ENCODE results near the gene PDE2A.

The PDE2A gene

DNA sequence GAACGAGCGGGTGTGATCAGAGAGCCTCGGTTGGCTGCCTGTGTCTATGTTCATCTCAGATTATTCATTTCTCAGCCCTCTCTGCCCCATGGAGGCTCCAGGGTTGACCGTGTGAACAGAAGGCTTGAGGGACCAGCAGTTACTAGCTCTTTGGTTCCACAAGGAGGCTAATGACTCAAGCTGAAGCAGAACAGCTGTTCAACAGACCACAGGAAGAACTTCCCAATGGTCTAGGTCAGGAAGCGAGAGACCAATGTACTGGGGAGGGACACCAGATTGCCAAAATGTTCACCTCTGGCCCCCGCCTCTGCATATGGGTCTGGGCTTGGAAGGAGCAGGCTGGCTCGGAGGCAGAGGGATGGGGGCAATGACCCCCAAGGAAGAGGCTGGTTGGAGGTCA is 14.7 kb upstream of the PDE2A start:
- Histone ChIP-seq H3K9me3 (ENCODE audit: control insufficient read depth, insufficient read depth, low read length) (no peaks in the 10 kb centered on the region), H3K36me3 (ENCODE audit: control insufficient read depth, insufficient read depth, low read length) (peaks cover 47% of the 10 kb centered on the region), H3K4me1 (ENCODE audit: control insufficient read depth, insufficient read depth, low read length) (no peaks in the 10 kb centered on the region), H3K4me3 (ENCODE audit: low read depth, low read length) (no peak overlapping the region), H3K27me3 (ENCODE audit: control insufficient read depth, insufficient read depth, low read length) (no peaks in the 10 kb centered on the region), H3K9ac (ENCODE audit: low read depth, low read length) (no peak overlapping the region)

DNA sequence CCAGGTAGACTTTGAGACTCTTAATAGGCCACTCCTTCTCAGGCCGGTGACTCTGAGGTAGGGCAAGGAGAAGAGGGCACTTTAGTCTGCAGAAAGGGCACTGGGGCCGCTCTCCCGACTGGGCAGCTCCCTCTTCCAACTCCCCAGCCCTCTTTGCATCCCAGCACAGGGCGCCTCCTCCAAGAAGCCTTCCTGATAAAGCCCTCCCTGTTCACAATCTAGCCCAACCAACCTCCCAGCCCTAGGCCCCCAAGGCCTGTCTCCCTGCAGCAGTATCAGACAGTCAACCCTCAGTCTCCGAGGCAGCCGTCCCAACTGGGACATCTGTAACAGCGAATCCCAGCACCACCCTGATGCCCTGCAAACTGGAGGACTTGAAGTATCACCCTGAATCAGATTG is 14.3 kb upstream of the PDE2A start:
- H3K9ac ChIP-seq (ENCODE audit: low read depth, low read length): no peak overlapping the region
- H3K27me3 ChIP-seq (ENCODE audit: control insufficient read depth, insufficient read depth, low read length): no peaks in the 10 kb centered on the region
- H3K9me3 ChIP-seq (ENCODE audit: control insufficient read depth, insufficient read depth, low read length): no peaks in the 10 kb centered on the region
- H3K4me3 ChIP-seq (ENCODE audit: low read depth, low read length): no peak overlapping the region
- H3K36me3 ChIP-seq (ENCODE audit: control insufficient read depth, insufficient read depth, low read length): peaks cover 42% of the 10 kb centered on the region
- H3K4me1 ChIP-seq (ENCODE audit: control insufficient read depth, insufficient read depth, low read length): no peaks in the 10 kb centered on the region

DNA sequence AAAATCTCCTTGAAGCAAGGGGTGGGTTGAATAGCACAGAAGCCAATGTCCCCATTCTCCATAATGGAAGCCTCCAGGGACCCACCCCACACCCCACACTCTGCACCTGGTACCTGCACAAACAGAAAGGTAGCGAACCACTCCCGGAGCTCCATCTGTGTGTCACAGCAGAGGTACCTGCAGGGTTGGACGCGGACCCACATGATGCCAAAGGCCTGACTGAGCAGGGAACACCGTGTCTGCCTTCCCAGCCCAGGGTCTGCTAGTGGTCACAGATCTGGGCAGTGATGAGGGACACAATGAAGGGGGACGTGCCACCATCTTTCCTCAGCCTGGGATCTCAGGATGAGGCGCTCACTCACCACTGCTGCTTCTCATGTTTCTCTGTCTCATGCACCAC is 13.1 kb upstream of the PDE2A start:
- Histone ChIP-seq H3K9ac (ENCODE audit: low read depth, low read length) (no peak overlapping the region), H3K36me3 (ENCODE audit: control insufficient read depth, insufficient read depth, low read length) (peaks cover 33% of the 10 kb centered on the region)

DNA sequence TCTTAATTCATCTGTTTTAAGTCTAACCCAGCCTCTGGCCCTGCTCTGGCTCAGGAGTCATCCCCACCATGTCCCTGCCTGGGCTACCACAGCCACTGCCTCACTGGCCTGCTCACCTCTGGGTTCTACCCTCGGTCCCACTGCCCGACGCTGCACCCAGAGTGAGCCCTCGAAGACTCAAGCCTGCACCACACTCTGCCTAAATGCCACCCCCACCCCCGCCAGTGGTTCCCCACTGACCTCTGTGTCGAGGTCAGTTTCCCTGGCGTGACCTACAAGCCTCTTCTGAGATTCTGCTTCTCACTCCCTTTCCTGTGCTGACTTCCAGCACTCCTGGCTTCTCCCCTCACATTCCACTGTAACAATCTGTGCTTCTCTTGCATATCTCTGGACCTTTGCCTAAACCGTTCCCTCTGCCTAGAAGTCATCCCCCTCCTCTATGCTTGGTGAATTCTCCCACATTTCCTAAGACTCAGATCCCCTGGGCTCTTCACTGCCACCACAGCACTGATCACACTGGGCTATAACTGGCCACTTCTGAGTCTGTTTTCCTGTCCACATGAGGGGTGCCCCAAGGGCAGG is 12.5 kb upstream of the PDE2A start:
- no peak overlapping the region for H3K4me3 ChIP-seq (ENCODE audit: low read depth, low read length)
- no peaks in the 10 kb centered on the region for H3K4me1 ChIP-seq (ENCODE audit: control insufficient read depth, insufficient read depth, low read length)
- H3K9ac ChIP-seq (ENCODE audit: low read depth, low read length): no peak overlapping the region

More for the DNA sequence above, 13.1 kb upstream of the PDE2A start:
- Histone ChIP-seq H3K4me3 (ENCODE audit: low read depth, low read length) (no peak overlapping the region), H3K9me3 (ENCODE audit: control insufficient read depth, insufficient read depth, low read length) (no peaks in the 10 kb centered on the region), H3K27me3 (ENCODE audit: control insufficient read depth, insufficient read depth, low read length) (no peaks in the 10 kb centered on the region), H3K4me1 (ENCODE audit: control insufficient read depth, insufficient read depth, low read length) (no peaks in the 10 kb centered on the region)

GRCh38 chr11:72685560-72686480 is 11.6 kb upstream of the PDE2A start:
- no peaks in the 10 kb centered on the region for H3K27me3 ChIP-seq (ENCODE audit: control insufficient read depth, insufficient read depth, low read length)
- H3K9ac ChIP-seq (ENCODE audit: low read depth, low read length): no peak overlapping the region
- H3K36me3 ChIP-seq (ENCODE audit: control insufficient read depth, insufficient read depth, low read length): peaks cover 26% of the 10 kb centered on the region
- no peaks in the 10 kb centered on the region for H3K9me3 ChIP-seq (ENCODE audit: control insufficient read depth, insufficient read depth, low read length)
- no peaks in the 10 kb centered on the region for H3K4me1 ChIP-seq (ENCODE audit: control insufficient read depth, insufficient read depth, low read length)
- no peak overlapping the region for H3K4me3 ChIP-seq (ENCODE audit: low read depth, low read length)

More for the DNA sequence above, 12.5 kb upstream of the PDE2A start:
- Histone ChIP-seq H3K9me3 (ENCODE audit: control insufficient read depth, insufficient read depth, low read length) (no peaks in the 10 kb centered on the region), H3K36me3 (ENCODE audit: control insufficient read depth, insufficient read depth, low read length) (peaks cover 33% of the 10 kb centered on the region), H3K27me3 (ENCODE audit: control insufficient read depth, insufficient read depth, low read length) (no peaks in the 10 kb centered on the region)

DNA sequence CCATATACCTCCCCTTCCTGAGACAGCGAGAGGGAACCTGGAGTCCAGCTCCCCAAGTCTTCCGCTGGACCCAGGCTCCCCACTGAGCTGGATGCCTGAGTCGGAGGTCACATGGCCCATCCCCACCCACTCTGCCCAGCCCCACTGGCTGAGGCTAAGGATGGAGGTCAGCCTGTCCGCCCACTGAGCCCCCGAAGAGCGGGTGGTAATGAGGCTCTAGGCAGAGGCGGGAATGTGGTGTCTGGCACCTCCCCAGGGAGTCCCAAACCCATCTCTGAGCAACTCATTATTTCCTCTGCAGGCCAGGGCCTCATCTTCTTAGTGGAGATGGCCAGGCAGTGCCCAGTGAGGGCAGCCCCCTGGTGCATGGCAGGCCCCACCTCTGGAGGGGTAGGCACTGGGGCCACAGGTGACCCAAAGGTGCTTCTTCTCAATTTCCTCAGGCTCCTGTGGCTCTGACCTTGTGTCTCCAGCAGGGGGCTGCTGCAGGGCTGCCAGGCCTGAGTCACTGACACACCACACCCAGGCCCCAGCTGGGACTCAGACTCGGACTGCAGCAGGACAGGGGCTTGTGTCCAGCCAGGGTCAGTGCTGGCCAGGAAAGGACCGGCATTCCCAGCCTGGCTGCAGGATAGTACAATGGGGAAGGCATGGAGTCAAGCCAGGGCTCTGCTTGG is 10.2 kb upstream of the PDE2A start:
- H3K9ac ChIP-seq (ENCODE audit: low read depth, low read length): no peak overlapping the region
- no peak overlapping the region for H3K4me3 ChIP-seq (ENCODE audit: low read depth, low read length)
- H3K9me3 ChIP-seq (ENCODE audit: control insufficient read depth, insufficient read depth, low read length): no peaks in the 10 kb centered on the region
- no peaks in the 10 kb centered on the region for H3K27me3 ChIP-seq (ENCODE audit: control insufficient read depth, insufficient read depth, low read length)
- H3K36me3 ChIP-seq (ENCODE audit: control insufficient read depth, insufficient read depth, low read length): peaks cover 17% of the 10 kb centered on the region
- H3K4me1 ChIP-seq (ENCODE audit: control insufficient read depth, insufficient read depth, low read length): no peaks in the 10 kb centered on the region

DNA sequence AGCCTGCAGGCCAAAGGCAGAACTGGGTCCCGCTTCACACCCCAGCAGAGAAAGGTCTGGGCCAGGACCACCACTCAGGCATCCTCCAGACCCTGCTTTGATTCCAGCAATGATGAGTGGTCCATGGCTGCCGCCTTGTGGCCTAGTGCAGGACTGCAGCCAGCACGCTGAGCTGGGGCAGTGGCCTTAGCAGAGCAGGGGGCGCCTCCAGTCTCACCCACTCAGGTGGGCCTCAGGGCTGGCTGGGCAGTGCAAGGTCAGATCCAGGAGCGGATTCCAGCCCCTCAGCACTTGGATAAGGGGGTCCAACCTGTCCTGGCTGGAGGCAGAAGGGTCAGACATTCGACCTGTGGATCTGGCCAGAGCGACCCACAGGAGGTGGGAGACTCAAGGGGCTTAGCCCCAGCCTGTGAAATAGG is 9.6 kb upstream of the PDE2A start:
- H3K27me3 ChIP-seq (ENCODE audit: control insufficient read depth, insufficient read depth, low read length): peaks cover 2% of the 10 kb centered on the region
- H3K4me1 ChIP-seq (ENCODE audit: control insufficient read depth, insufficient read depth, low read length): no peaks in the 10 kb centered on the region
- H3K9me3 ChIP-seq (ENCODE audit: control insufficient read depth, insufficient read depth, low read length): no peaks in the 10 kb centered on the region
- H3K4me3 ChIP-seq (ENCODE audit: low read depth, low read length): no peak overlapping the region
- H3K36me3 ChIP-seq (ENCODE audit: control insufficient read depth, insufficient read depth, low read length): peaks cover 17% of the 10 kb centered on the region
- no peak overlapping the region for H3K9ac ChIP-seq (ENCODE audit: low read depth, low read length)

DNA sequence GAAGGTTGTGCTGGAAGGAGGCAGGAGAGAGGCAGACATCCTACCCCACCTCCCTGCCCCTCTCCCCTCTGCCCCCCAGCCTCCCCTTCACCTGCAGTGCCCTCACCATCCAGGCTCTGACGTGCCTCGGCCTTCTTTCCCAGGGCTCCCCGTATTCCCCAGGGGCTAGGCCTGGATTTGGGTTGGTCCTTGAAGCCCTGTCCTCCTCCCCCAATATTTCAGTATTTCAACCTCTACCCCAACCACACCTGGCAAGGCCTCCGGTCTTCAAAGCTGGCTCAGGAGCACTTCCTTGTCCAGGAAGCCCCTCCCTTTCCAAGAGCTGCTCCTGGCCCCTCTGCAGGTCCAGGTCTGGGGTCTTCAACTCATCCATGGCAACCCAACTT is 8.6 kb upstream of the PDE2A start:
- Histone ChIP-seq H3K4me1 (ENCODE audit: control insufficient read depth, insufficient read depth, low read length) (no peaks in the 10 kb centered on the region), H3K27me3 (ENCODE audit: control insufficient read depth, insufficient read depth, low read length) (peaks cover 12% of the 10 kb centered on the region), H3K36me3 (ENCODE audit: control insufficient read depth, insufficient read depth, low read length) (peaks cover 12% of the 10 kb centered on the region), H3K4me3 (ENCODE audit: low read depth, low read length) (no peak overlapping the region), H3K9me3 (ENCODE audit: control insufficient read depth, insufficient read depth, low read length) (no peaks in the 10 kb centered on the region), H3K9ac (ENCODE audit: low read depth, low read length) (no peak overlapping the region)

- Histone ChIP-seq H3K9me3 (ENCODE audit: control insufficient read depth, insufficient read depth, low read length) (no peaks in the 10 kb centered on the region), H3K9ac (ENCODE audit: low read depth, low read length) (no peak overlapping the region), H3K4me3 (ENCODE audit: low read depth, low read length) (no peak overlapping the region), H3K27me3 (ENCODE audit: control insufficient read depth, insufficient read depth, low read length) (peaks cover 12% of the 10 kb centered on the region), H3K36me3 (ENCODE audit: control insufficient read depth, insufficient read depth, low read length) (peaks cover 12% of the 10 kb centered on the region), H3K4me1 (ENCODE audit: control insufficient read depth, insufficient read depth, low read length) (no peaks in the 10 kb centered on the region)
Measured at GRCh38 chr11:72682238-72682857, 8.1 kb upstream of the PDE2A start.

- peaks cover 11% of the 10 kb centered on the region for H3K36me3 ChIP-seq (ENCODE audit: control insufficient read depth, insufficient read depth, low read length)
- no peaks in the 10 kb centered on the region for H3K4me1 ChIP-seq (ENCODE audit: control insufficient read depth, insufficient read depth, low read length)
- no peak overlapping the region for H3K4me3 ChIP-seq (ENCODE audit: low read depth, low read length)
- no peaks in the 10 kb centered on the region for H3K9me3 ChIP-seq (ENCODE audit: control insufficient read depth, insufficient read depth, low read length)
- H3K9ac ChIP-seq (ENCODE audit: low read depth, low read length): no peak overlapping the region
- H3K27me3 ChIP-seq (ENCODE audit: control insufficient read depth, insufficient read depth, low read length): peaks cover 17% of the 10 kb centered on the region
Measured at GRCh38 chr11:72681226-72682153, 7.3 kb upstream of the PDE2A start.

Measured in iPS-15b (cell line).